ENCODE data around the gene TIMM23.

The TIMM23 gene

GRCh38 chr10:46016811-46017210, 44.5 kb downstream of the TIMM23 start:
- no peak overlapping the region for H3K4me3 ChIP-seq (ENCODE audit: low read length)
- no peak for TF ChIP-seq ZNF274 (IDR thresholded peaks at IDR 0.05; ENCODE audit: low read depth, low read length)

- no peak for TF ChIP-seq ZNF274 (IDR thresholded peaks at IDR 0.05; ENCODE audit: low read depth, low read length)
Observed at GRCh38 chr10:46017733-46018132, 45.4 kb downstream of the TIMM23 start.

GRCh38 chr10:46018453-46019176, 46.3 kb downstream of the TIMM23 start:
- H3K4me3 ChIP-seq (ENCODE audit: low read length) = no peak overlapping the region
- TF ChIP-seq ZNF274 (IDR thresholded peaks at IDR 0.05; ENCODE audit: low read depth, low read length) = no peak

More at GRCh38 chr10:46017733-46018132, 45.4 kb downstream of the TIMM23 start:
- H3K4me3 ChIP-seq (ENCODE audit: low read length) = no peak overlapping the region

GRCh38 chr10:46019177-46019528, 46.9 kb downstream of the TIMM23 start:
- no peak overlapping the region for H3K4me3 ChIP-seq (ENCODE audit: low read length)
- TF ChIP-seq ZNF274 (IDR thresholded peaks at IDR 0.05; ENCODE audit: low read depth, low read length) = no peak

GRCh38 chr10:46019569-46020343, 47.5 kb downstream of the TIMM23 start:
- no peak overlapping the region for H3K4me3 ChIP-seq (ENCODE audit: low read length)
- TF ChIP-seq ZNF274 (IDR thresholded peaks at IDR 0.05; ENCODE audit: low read depth, low read length) = no peak

GRCh38 chr10:46020344-46020657, 48.0 kb downstream of the TIMM23 start:
- TF ChIP-seq ZNF274 (IDR thresholded peaks at IDR 0.05; ENCODE audit: low read depth, low read length) = no peak
- no peak overlapping the region for H3K4me3 ChIP-seq (ENCODE audit: low read length)

- TF ChIP-seq ZNF274 (IDR thresholded peaks at IDR 0.05; ENCODE audit: low read depth, low read length) = no peak
- H3K4me3 ChIP-seq (ENCODE audit: low read length) = peak overlapping the region; percentile 41
Observed at GRCh38 chr10:46022978-46023702, 50.9 kb downstream of the TIMM23 start.

GRCh38 chr10:46024948-46025347, 52.7 kb downstream of the TIMM23 start:
- H3K4me3 ChIP-seq (ENCODE audit: low read length) = no peak overlapping the region
- no peak for TF ChIP-seq ZNF274 (IDR thresholded peaks at IDR 0.05; ENCODE audit: low read depth, low read length)

GRCh38 chr10:46025406-46025805, 53.1 kb downstream of the TIMM23 start:
- H3K4me3 ChIP-seq (ENCODE audit: low read length) = no peak overlapping the region
- TF ChIP-seq ZNF274 (IDR thresholded peaks at IDR 0.05; ENCODE audit: low read depth, low read length) = no peak

- H3K4me3 ChIP-seq (ENCODE audit: low read length) = no peak overlapping the region
- no peak for TF ChIP-seq ZNF274 (IDR thresholded peaks at IDR 0.05; ENCODE audit: low read depth, low read length)
Observed at GRCh38 chr10:46026106-46026505, 53.8 kb downstream of the TIMM23 start.

GRCh38 chr10:46028584-46029460, 56.5 kb downstream of the TIMM23 start:
- peak overlapping the region; percentile 94 for H3K4me3 ChIP-seq (ENCODE audit: low read length)
- no peak for TF ChIP-seq ZNF274 (IDR thresholded peaks at IDR 0.05; ENCODE audit: low read depth, low read length)

- no peak for TF ChIP-seq ZNF274 (IDR thresholded peaks at IDR 0.05; ENCODE audit: low read depth, low read length)
- peak overlapping the region; percentile 94 for H3K4me3 ChIP-seq (ENCODE audit: low read length)
Observed at GRCh38 chr10:46029461-46030030, 57.3 kb downstream of the TIMM23 start.

GRCh38 chr10:46030091-46030937, 58.0 kb downstream of the TIMM23 start, which contains the start of gene NCOA4:
TSS of gene NCOA4 (minus strand) at chr10:46030623. CDS start at chr10:46016680, 13,943 bp downstream.
- no peak for TF ChIP-seq ZNF274 (IDR thresholded peaks at IDR 0.05; ENCODE audit: low read depth, low read length)
- H3K4me3 ChIP-seq (ENCODE audit: low read length) = peak within 1 kb of the TSS; percentile 94

Data from GM08714 (cell line).